AG10803 (cell line): ENCODE results near the gene ARL10.

ENCODE experiments used
- DNase-seq: peaks from one replicate; pipeline ENCODE4 v3.0.0; 2010; ENCODE audit warnings: low read depth
- H3K4me3 ChIP-seq: 2 replicates; pipeline ENCODE4 v1.5.1; 2011; ENCODE audit warnings: mild to moderate bottlenecking, low read length, control low read depth
- TF ChIP-seq, protein P1 (sequence below): conservative IDR thresholded peaks from 2 replicates; pipeline ENCODE4 v1.5.1; 2011; ENCODE audit warnings: mild to moderate bottlenecking, low read length, control low read depth, inconsistent platforms

Gene ARL10

DNA sequence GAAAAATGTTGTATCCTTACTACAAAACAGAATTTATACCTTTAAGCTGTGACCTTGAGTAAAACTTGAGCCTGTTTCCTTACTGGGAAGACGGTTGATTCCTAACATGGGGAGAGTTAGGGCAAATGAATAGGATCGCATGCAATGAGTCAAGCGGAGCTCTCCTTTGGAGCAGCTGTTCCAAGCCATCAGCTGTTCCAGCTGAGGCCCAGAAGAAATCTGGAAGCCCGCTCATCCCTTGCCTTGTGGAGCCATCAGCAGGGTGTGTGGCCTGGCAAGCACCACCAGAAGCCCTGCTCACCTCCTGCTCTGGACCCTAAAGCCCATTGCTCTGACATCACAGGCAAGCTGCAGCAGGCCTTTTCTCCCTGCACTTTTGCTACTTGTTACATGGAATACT is 11.8 kb upstream of the ARL10 start:
- TF ChIP-seq, protein P1, sequence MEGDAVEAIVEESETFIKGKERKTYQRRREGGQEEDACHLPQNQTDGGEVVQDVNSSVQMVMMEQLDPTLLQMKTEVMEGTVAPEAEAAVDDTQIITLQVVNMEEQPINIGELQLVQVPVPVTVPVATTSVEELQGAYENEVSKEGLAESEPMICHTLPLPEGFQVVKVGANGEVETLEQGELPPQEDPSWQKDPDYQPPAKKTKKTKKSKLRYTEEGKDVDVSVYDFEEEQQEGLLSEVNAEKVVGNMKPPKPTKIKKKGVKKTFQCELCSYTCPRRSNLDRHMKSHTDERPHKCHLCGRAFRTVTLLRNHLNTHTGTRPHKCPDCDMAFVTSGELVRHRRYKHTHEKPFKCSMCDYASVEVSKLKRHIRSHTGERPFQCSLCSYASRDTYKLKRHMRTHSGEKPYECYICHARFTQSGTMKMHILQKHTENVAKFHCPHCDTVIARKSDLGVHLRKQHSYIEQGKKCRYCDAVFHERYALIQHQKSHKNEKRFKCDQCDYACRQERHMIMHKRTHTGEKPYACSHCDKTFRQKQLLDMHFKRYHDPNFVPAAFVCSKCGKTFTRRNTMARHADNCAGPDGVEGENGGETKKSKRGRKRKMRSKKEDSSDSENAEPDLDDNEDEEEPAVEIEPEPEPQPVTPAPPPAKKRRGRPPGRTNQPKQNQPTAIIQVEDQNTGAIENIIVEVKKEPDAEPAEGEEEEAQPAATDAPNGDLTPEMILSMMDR = no peak
- no peak for DNase-seq
- H3K4me3 ChIP-seq = no peak overlapping the region

- TF ChIP-seq, protein P1 = no peak
- H3K4me3 ChIP-seq = no peak overlapping the region
- no peak for DNase-seq
Measured at GRCh38 chr5:176355400-176356178, 9.7 kb upstream of the ARL10 start.

- TF ChIP-seq, protein P1 = no peak
- no peak for DNase-seq
- no peak overlapping the region for H3K4me3 ChIP-seq
Measured at GRCh38 chr5:176356179-176356566, 9.1 kb upstream of the ARL10 start.

GRCh38 chr5:176359658-176360057 is 5.6 kb upstream of the ARL10 start:
- DNase-seq = peak; percentile 25
- peak overlapping the region; percentile 15; the same call in 1 of the 2 replicates for H3K4me3 ChIP-seq
- TF ChIP-seq, protein P1 = no peak

- peak; percentile 5 for DNase-seq
- H3K4me3 ChIP-seq = peak overlapping the region; percentile 96
Measured at GRCh38 chr5:176360894-176361436, 4.3 kb upstream of the ARL10 start.

GRCh38 chr5:176361437-176362232 is 3.7 kb upstream of the ARL10 start, which contains the start of gene KIAA1191:
TSS of gene KIAA1191 (minus strand) at chr5:176361764. CDS start at chr5:176359508, 2,256 bp downstream.
- peak within 1 kb of the TSS; percentile 96 for H3K4me3 ChIP-seq
- TF ChIP-seq, protein P1 = peak; percentile 29
- peak; percentile 89 for DNase-seq

More at GRCh38 chr5:176360894-176361436, 4.3 kb upstream of the ARL10 start:
- TF ChIP-seq, protein P1 = no peak
